HuH-7.5 (cell line): Measurements from ENCODE around the gene HRH4.
A peak's percentile ranks its signal among the peaks of the same experiment; 100 is the strongest.

Experiments used
- DNase-seq: peaks from one replicate; pipeline ENCODE4 v3.0.0; 2011; ENCODE audit warnings: low spot score

The HRH4 gene, protein sequence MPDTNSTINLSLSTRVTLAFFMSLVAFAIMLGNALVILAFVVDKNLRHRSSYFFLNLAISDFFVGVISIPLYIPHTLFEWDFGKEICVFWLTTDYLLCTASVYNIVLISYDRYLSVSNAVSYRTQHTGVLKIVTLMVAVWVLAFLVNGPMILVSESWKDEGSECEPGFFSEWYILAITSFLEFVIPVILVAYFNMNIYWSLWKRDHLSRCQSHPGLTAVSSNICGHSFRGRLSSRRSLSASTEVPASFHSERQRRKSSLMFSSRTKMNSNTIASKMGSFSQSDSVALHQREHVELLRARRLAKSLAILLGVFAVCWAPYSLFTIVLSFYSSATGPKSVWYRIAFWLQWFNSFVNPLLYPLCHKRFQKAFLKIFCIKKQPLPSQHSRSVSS

GRCh38 chr18:24460388-24460787, at the start of gene HRH4:
HRH4 (plus strand) TSS chr18:24460637; CDS start chr18:24460729, 92 bp downstream.
- DNase-seq = no peak

GRCh38 chr18:24413148-24413547, 47.3 kb upstream of the HRH4 start:
- no peak for DNase-seq

DNA sequence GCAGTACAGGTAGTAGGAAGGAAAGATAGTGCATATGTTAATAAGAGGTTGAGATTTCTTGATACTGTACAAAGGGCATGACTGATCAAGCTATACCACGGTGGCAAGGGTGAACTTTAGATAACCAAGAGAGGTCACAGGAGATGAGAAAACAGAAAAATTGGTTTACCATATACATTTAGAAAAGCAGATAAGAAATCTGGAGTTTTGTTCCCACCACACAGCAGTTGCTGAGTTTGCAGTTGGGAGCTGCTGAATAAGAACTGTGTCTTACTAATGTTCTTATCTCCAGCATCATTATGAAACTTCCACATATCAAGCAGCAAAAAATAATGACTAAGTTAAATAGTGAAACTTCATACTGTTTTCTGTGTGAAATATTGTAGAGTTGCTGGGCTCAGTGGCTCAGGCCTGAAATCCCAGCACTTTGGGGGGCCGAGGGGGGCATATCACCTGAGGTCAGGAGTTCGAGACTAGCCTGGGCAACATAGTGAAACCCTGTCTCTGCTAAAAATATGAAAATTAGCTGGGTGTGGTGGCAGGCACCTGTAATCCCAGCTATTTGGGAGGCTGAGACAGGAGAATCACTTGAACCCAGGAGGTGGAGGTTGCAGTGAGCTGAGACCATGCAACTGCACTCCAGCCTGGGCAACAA, 46.0 kb upstream of the HRH4 start:
- DNase-seq = no peak

GRCh38 chr18:24417480-24417879, 43.0 kb upstream of the HRH4 start:
- no peak for DNase-seq

DNA sequence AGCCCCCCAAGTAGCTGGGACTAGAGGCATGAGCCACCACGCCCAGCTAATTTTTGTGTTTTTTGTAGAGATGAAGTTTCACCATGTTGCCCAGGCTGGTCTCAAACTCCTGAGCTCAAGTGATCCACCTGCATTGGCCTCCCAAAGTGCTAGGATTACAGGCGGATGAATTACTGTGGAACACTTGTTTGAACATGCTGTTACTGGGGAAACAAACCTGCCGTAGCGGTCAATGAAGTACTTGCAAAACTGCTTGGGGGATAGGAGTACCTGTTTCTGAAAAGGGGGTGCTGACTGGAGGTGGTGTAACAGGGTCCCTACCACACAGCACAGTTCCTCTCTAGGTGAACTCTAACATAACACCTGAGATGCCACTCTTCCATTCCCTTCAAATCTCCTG, 39.9 kb upstream of the HRH4 start:
- DNase-seq = no peak

DNA sequence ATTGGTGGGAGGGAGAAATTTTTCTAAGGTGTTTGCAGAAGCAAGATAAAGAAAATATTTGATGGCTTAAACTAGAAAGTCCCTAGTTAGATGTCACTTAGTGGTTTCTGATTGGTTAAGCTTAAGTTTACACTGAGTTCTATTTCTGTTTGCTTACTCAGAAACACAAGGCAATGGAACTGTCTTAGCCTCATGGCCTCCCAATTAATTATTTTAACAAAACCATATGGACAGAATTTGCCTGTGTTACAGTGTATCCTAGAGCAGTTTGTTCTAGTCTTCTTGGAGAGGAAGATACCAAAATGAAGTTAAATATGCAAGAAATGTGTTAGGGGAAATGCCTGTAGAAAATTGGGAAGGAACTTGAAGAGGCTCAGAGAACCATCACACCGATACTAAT, 38.6 kb upstream of the HRH4 start:
- DNase-seq = no peak

- no peak for DNase-seq
Measured at GRCh38 chr18:24426073-24426397, 34.4 kb upstream of the HRH4 start.

DNA sequence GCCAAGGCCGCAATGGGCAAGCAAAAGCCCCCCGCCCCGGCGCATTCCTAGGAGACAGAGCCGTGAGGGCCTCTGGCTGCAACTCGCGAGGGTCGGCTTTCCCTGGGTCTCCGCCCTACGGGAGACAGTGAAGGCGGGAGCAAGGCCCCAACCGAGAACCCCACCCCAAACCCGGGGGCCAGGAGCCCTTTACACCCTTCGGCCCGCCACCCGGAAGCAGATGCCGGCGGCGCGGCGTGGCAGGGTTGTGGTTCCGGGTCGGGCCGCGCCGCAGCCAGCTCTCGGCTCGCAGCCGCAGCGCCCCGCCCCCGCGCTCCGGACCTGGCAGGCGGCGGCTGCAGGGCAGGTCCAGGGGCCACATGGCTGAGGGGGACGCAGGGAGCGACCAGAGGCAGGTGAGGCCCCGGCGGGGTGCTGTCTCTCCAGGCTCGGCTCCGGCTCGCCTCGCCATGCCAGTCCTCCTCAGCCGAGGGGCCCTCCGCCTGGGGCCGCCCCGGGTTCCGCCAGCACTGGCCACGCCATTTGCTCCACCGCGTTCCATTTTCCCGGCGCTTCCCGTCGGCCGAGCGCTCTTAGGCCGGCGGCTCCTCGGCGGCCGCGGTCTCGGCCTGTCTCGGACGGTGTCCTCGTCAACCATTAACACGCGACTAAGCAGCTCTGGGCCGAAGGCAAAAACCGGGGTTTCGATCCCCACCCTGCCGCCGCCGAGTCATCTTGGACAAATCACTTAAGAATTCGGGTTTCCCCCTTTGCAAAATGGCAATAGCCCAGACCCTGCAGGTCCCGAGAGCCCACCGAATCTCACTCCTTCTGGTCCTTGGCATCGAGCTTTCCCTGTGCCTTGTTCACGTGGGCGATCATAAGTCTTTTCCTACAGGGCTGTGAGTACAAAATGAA, 33.8 kb upstream of the HRH4 start, which contains the start of gene IMPACT:
IMPACT (plus strand) TSS at position 273 of the 897 bp plus-strand sequence; CDS start at position 360, 87 bp downstream.
- peak; percentile 60 for DNase-seq

DNA sequence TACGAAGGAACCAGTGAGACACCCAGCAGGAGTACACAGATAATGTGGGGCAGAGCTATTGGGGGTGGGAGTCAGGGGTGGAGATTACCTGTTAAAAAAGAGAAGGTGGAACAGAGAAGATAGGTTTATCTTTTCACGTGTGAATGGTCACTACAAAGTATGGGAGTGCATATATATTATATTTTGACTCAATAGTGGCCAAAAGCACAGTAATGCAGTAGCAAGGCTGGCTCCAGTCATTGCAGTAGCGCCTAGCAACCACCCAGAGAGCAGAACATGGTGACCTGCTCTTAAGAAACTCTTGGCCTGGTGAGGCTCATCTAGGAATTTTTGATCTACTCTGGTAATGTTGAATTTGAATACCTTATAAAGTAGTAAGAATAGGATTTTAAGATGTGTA, 33.0 kb upstream of the HRH4 start:
- peak; percentile 9 for DNase-seq

- DNase-seq = no peak
Measured at GRCh38 chr18:24428709-24429108, 31.7 kb upstream of the HRH4 start.

GRCh38 chr18:24429188-24429587, 31.2 kb upstream of the HRH4 start:
- no peak for DNase-seq

GRCh38 chr18:24432618-24433017, 27.8 kb upstream of the HRH4 start:
- no peak for DNase-seq

GRCh38 chr18:24436939-24437338, 23.5 kb upstream of the HRH4 start:
- no peak for DNase-seq

- DNase-seq = no peak
Measured at GRCh38 chr18:24443870-24444269, 16.6 kb upstream of the HRH4 start.

- no peak for DNase-seq
Measured at GRCh38 chr18:24446453-24446852, 14.0 kb upstream of the HRH4 start.

DNA sequence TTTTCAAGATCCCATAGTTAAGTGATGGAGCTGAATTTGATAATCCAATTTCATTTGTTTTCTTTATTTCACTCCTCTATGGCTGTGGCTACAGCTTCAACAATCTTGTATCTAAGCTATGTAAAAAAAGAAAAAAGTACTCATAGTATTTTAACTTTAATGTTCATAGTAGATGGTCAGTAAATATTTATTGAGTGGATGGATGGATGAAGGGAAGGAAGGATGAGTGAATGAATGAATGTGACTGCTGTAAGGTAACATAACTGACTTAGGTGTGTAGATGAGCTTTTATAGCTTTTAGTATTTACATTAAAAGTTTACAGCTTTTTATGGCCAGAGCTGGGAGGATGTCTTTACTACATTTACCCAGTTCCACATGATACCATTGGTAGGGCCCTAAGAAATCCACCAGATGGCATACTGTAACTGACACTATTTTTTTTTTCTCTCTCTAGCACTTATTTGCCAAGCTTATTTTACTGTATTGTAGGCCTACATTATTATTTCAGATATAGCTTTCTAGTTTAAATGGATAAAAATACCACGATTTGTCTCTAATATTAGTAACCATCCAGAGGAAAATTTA, 13.4 kb upstream of the HRH4 start:
- no peak for DNase-seq

DNA sequence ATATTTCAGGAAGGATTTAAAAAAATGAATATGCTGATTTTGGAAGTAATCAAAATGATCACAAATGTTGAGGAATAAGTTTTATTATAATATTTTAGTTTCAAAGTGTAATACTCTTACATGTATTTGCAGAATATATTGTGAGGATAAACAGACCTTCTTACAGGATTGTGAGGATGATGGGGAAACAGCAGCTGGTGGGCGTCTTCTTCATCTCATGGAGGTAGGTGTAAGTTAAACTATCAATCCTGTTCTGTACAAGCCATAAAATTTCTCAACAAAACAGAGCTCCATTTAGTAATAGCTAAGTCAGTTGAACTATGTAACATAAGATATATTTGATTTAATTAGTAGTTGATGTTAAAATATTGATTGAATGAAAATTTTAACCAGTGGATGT, 12.5 kb upstream of the HRH4 start:
- DNase-seq = no peak

GRCh38 chr18:24456549-24456948, 3.9 kb upstream of the HRH4 start:
- no peak for DNase-seq

- DNase-seq = no peak
Measured at GRCh38 chr18:24459772-24460171, 665 bp upstream of the HRH4 start.

DNA sequence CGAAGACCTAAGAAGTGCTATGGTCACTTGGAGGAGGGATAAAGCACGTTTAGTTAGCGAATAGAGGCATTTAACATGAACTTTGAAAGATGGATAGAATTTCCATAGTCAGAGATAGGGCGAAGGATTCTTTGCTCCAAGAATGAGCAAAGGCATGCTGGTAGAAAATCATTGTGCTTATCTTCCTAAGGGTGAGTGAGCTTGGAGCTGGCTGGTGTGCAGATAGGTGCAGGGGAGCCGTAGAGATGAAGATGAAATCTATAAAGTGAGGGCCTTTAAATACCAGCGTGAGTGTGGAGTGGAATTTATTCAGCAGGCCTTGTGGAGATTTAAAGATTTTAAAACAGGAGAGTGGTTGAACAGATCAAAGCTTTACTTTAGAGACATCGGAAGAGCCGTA, 1.6 kb downstream of the HRH4 start:
- no peak for DNase-seq

- DNase-seq = no peak
Measured at GRCh38 chr18:24462838-24463775, 2.7 kb downstream of the HRH4 start.
